Subcutaneous abdominal adipose tissue (tissue), 5 donors: ENCODE results near the gene SPOP.

Experiments
- H3K27ac ChIP-seq: one replicate; pipeline ENCODE4 v1.7.0; 2013; ENCODE audit warnings: low read depth, mild to moderate bottlenecking, inconsistent platforms, low read length, moderate library complexity
- H3K27me3 ChIP-seq, 5 donors: one replicate each; pipeline ENCODE4 v1.7.0; 2013; ENCODE audit warnings: low read length in 5 of 5, inconsistent platforms in 1 of 5; ENCODE audit not compliant: control insufficient read depth in 5 of 5, insufficient read depth in 4 of 5
- H3K36me3 ChIP-seq, 5 donors: one replicate each; pipeline ENCODE4 v1.7.0; 2013; ENCODE audit warnings: low read length in 5 of 5; ENCODE audit not compliant: control insufficient read depth in 5 of 5, insufficient read depth in 5 of 5
- H3K4me1 ChIP-seq, 5 donors: one replicate each; pipeline ENCODE4 v1.7.0; 2013; ENCODE audit warnings: low read length in 5 of 5, mild to moderate bottlenecking in 3 of 5, moderate library complexity in 1 of 5; ENCODE audit not compliant: control insufficient read depth in 5 of 5, insufficient read depth in 5 of 5
- H3K4me3 ChIP-seq, 5 donors: one replicate each; pipeline ENCODE4 v1.7.0; 2013; ENCODE audit warnings: low read length in 5 of 5, low read depth in 1 of 5
- H3K9ac ChIP-seq, 5 donors: one replicate each; pipeline ENCODE4 v1.7.0; 2013; ENCODE audit warnings: low read length in 5 of 5, mild to moderate bottlenecking in 4 of 5, moderate library complexity in 3 of 5
- H3K9me3 ChIP-seq, 5 donors: one replicate each; pipeline ENCODE4 v1.7.0; 2013; ENCODE audit warnings: low read length in 5 of 5; ENCODE audit not compliant: control insufficient read depth in 5 of 5
- donor health status: healthy.
- donor health status: healthy.
- donor health status: healthy.
- donor health status: healthy.
- donor health status: healthy.

SPOP gene

GRCh38 chr17:49576917-49577649 lies 100.8 kb downstream of the SPOP start:
- Histone ChIP-seq H3K27me3 (peaks cover 0 to 7% (median 3%) of the 10 kb centered on the region in 5 donors), H3K27ac (peak overlapping the region; percentile 23), H3K36me3 (peaks cover 0 to 4% (median 0%) of the 10 kb centered on the region in 5 donors), H3K9ac (peak overlapping the region; percentile 5 to 80 (median 48)), H3K4me1 (peaks cover 0 to 31% (median 26%) of the 10 kb centered on the region in 5 donors), H3K9me3 (no peaks in the 10 kb centered on the region), H3K4me3 (peak overlapping the region; percentile 71 to 79 (median 72))

- Histone ChIP-seq H3K4me1 (peaks cover 0 to 31% (median 26%) of the 10 kb centered on the region in 5 donors), H3K27me3 (peaks cover 0 to 7% (median 3%) of the 10 kb centered on the region in 5 donors), H3K27ac (peak overlapping the region; percentile 23), H3K4me3 (peak overlapping the region; percentile 71 to 79 (median 74)), H3K9ac (peak overlapping the region in 4 of 5 donors; percentile 27 to 80 (median 56)), H3K36me3 (peaks cover 0 to 4% (median 0%) of the 10 kb centered on the region in 5 donors), H3K9me3 (no peaks in the 10 kb centered on the region)
These were observed 101.6 kb downstream of the SPOP start for GRCh38 chr17:49576088-49576916.

- Histone ChIP-seq H3K36me3 (peaks cover 0 to 4% (median 0%) of the 10 kb centered on the region in 5 donors), H3K4me3 (peak within 1 kb of the TSS; percentile 71 to 79 (median 74)), H3K4me1 (peaks cover 0 to 31% (median 26%) of the 10 kb centered on the region in 5 donors), H3K9ac (peak within 1 kb of the TSS in 4 of 5 donors; percentile 27 to 80 (median 56)), H3K27me3 (peaks cover 0 to 7% (median 3%) of the 10 kb centered on the region in 5 donors), H3K9me3 (no peaks in the 10 kb centered on the region), H3K27ac (peak within 1 kb of the TSS; percentile 23)
These were observed 102.2 kb downstream of the SPOP start, which contains the start of gene NXPH3 for GRCh38 chr17:49575679-49576087. Gene NXPH3 (plus strand): TSS chr17:49575871. CDS start chr17:49576220, 349 bp downstream.

GRCh38 chr17:49574945-49575678 lies 102.8 kb downstream of the SPOP start:
- Histone ChIP-seq H3K9ac (no peak overlapping the region), H3K4me1 (peaks cover 0 to 35% (median 29%) of the 10 kb centered on the region in 5 donors), H3K4me3 (peak overlapping the region in 3 of 5 donors; percentile 12 to 79 (median 22)), H3K9me3 (no peaks in the 10 kb centered on the region), H3K27me3 (peaks cover 0 to 7% (median 3%) of the 10 kb centered on the region in 5 donors), H3K27ac (no peak overlapping the region), H3K36me3 (peaks cover 0 to 4% (median 0%) of the 10 kb centered on the region in 5 donors)

GRCh38 chr17:49574323-49574781 lies 103.5 kb downstream of the SPOP start:
- peaks cover 0 to 4% (median 0%) of the 10 kb centered on the region in 5 donors for H3K36me3 ChIP-seq
- no peak overlapping the region for H3K4me3 ChIP-seq
- no peaks in the 10 kb centered on the region for H3K9me3 ChIP-seq
- no peak overlapping the region for H3K27ac ChIP-seq
- peaks cover 0 to 42% (median 30%) of the 10 kb centered on the region in 5 donors for H3K4me1 ChIP-seq
- no peak overlapping the region for H3K9ac ChIP-seq
- peaks cover 0 to 7% (median 3%) of the 10 kb centered on the region in 5 donors for H3K27me3 ChIP-seq

- H3K4me1 ChIP-seq: peaks cover 0 to 42% (median 30%) of the 10 kb centered on the region in 5 donors
- H3K27ac ChIP-seq: no peak overlapping the region
- no peaks in the 10 kb centered on the region for H3K36me3 ChIP-seq
- no peaks in the 10 kb centered on the region for H3K9me3 ChIP-seq
- H3K9ac ChIP-seq: no peak overlapping the region
- H3K27me3 ChIP-seq: peaks cover 0 to 7% (median 3%) of the 10 kb centered on the region in 5 donors
- H3K4me3 ChIP-seq: no peak overlapping the region
These were observed 104.2 kb downstream of the SPOP start for GRCh38 chr17:49573510-49574322.

- Histone ChIP-seq H3K27ac (no peak overlapping the region), H3K36me3 (no peaks in the 10 kb centered on the region), H3K9me3 (no peaks in the 10 kb centered on the region), H3K4me3 (no peak overlapping the region), H3K9ac (no peak overlapping the region), H3K4me1 (peaks cover 0 to 47% (median 35%) of the 10 kb centered on the region in 5 donors), H3K27me3 (peaks cover 0 to 7% (median 3%) of the 10 kb centered on the region in 5 donors)
These were observed 105.0 kb downstream of the SPOP start for GRCh38 chr17:49572806-49573420.

- no peaks in the 10 kb centered on the region for H3K36me3 ChIP-seq
- peaks cover 0 to 5% (median 3%) of the 10 kb centered on the region in 5 donors for H3K27me3 ChIP-seq
- H3K4me3 ChIP-seq: no peak overlapping the region
- no peaks in the 10 kb centered on the region for H3K9me3 ChIP-seq
- H3K9ac ChIP-seq: no peak overlapping the region
- no peak overlapping the region for H3K27ac ChIP-seq
- H3K4me1 ChIP-seq: peaks cover 0 to 44% (median 29%) of the 10 kb centered on the region in 5 donors
These were observed 105.7 kb downstream of the SPOP start for GRCh38 chr17:49572226-49572625.
